Measurements from ENCODE around the gene ARHGAP25.

ARHGAP25 gene

DNA sequence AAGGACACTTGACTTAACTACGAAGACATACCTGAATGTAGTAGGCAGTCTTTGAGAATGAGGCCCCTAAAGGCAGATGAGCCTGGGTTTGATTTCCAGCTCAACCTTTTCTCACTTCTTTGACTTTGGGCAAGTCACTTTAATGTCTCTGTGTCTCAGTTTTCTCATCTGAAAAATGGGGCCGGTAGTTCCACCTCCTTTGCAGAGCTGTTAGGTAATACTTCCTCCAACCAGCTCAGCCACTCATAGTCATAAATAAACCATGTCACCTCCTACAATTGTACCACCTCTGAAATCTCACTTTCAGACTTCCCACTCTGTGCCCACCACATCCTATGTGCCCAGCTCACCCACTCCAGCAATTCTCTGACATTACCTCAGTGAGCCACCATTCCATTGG is 10.4 kb downstream of the ARHGAP25 start:
- DNase-seq = no peak

DNA sequence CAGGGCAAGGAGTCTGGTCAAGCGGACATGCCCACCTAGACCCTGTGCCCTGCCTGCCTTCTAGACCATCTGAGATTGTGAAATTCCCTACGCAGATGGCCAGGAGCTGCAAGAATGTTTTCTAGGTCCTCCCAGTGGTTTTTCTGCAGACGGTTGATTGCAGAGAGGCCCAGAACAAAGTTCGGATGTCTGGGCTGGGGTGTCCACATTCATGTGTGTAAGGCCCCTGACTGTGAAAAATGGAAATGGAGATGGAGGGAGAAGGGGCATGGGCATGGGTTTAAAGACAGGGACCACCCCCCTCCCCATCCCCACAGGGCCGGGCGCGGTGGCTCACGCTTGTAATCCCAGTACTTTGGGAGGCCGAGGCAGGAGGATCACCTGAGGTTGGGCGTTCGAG is 11.8 kb downstream of the ARHGAP25 start:
- DNase-seq = no peak

DNA sequence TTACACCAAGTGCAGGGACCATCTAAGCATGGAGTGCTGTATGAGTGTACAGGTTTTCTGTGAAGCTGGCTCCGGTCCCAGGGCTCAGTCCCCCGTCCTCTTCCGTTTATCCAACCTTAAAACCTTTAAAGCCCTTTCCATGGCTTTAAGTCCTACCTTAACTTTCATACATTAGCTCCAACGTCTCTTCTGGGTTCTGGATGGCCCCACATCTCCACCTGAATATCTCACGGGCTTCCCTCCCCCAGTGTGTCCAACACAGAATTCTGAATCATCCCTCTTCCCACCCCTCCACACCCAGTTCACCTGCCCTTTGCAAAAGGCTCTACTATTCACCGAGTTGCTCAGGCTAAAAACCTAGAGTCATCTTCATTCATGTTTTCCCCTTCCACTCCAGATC is 12.8 kb downstream of the ARHGAP25 start:
- DNase-seq = no peak

DNA sequence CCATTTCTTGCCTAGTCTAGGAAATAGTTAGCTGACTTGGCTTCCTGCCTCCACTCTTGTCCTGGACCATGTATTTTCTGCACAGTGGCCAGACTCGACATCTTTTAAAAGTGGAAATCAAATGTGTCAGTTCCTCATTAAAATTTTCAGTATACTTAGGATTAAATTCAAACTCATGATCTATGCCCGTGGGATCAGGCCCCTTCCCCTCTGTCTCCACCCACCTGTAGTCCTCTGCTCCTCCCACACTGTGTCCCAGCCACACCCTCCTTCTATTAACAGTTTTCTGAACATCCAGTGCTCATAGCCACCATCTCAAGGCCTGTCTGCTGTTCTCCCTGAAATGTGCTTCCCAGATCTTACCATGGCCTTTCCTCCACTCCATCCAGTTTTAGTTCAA is 13.3 kb downstream of the ARHGAP25 start:
- no peak for DNase-seq

DNA sequence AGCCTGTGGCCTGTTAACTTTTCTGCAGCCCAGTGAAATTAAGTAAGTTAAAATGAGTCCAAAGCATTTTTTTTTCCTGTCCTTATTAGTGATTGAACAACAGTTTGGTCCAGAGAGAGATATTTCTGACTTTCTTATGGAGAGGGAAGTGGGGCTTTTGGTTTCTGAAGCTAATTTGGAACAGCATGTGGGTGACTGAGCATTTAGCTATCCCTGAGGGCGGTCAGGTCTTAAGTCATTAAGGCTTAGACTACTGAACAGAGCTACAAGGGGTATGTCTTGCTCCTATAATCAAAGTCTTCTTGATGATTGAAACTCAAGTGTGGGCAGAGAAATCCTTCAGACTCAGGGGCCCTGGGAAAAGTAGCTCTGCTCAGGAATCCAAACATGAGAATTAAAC is 14.0 kb downstream of the ARHGAP25 start:
- DNase-seq = no peak

DNA sequence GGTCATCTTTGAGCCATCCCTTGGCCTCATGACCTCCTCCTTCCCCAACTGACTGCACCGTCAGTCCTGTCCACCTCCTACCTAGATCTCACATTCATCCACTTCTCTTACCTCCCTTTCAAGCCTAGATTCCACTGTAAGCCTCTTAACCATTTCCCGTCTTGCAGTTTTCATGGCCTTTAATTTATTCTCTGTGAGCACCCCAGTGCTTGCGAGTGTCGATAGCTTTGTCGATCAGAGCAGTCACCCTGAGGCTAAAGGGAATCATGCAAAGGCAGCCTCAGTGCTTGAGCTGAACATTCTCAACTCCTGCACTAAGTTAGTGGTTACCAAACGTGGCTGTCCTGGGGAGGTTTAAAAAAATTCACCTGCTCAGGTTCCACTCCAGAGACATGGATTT is 14.7 kb downstream of the ARHGAP25 start:
- DNase-seq = no peak

DNA sequence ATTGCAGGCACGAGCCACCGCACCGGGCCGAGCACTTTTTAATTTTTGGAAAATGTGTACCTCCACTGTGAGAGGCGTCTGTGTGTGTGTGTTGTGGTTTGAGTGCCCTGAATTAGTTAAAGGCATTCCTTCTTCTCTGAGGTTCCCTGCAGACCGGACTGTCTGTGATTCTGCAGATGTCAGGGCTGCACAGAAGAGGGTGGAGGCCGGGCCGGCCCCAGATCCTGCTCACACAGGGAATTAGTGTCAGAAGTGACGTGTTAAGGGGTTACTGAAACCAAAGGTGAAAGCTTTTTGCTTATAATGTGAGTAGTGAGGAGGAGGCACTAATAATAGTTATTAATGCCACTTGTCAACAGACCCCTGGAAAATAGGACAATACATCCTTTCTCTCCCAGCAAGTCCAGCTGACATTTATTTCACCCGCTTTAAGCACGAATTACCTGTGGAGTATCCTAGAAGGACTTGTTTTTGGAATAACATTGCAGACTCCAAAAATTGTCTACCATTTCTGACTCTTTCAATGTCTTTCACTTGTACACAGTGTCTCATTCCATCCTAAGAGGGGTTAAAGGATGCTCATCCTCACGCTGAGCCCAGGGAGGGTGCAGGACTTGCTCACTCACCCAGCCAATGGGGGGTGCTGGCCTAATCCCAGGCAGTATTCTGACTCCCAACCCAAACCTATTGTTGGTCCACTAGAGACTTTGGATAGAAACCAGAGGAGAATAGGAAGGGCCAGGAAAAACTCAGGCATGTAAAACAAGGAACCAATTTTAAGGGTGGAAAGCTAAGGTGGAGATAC is 16.2 kb downstream of the ARHGAP25 start:
- DNase-seq = no peak

DNA sequence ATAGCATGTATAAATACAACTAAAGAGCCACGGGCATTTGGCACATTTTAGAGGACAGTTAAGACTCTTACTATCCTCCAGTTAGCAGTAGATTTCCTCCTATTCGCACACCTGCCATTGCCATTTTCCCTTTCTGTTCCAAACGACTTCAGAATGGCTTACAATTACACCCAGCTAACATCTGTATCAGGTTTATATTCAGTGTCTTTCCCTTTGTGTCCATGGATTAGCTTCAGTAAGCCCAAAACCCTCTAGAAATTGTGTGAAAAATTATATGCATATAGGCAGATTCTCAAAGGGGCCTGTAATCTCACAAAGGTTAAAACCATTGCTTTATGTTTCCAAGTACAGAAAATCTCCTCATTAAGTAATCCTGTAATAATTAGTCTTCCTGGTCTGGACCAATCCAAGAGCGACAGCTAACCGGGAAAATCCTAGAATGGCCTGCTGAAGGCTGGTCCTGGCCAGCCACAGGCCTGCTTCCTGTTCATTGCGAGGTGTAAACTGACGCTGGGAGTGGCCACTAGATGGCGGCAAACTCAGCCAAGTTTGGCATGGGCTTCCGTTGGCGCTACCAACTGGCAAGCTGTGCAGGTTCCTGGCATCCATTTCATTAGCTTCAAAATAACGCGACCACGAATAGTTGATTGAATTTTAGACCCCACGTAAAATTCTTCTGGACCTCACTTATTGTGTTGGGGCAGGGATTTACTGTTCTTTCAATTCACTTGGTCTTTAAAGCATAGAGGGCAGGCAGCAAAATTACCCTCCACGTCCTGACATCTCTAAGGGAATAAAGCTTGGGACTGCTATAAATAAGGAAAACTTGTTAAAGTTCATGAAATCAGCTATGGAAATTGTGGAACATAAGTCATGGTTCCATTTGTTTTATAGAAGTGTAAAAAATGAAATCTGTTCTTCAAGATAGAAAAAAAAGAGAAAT is 17.1 kb downstream of the ARHGAP25 start:
- peak; percentile 91 for DNase-seq

DNA sequence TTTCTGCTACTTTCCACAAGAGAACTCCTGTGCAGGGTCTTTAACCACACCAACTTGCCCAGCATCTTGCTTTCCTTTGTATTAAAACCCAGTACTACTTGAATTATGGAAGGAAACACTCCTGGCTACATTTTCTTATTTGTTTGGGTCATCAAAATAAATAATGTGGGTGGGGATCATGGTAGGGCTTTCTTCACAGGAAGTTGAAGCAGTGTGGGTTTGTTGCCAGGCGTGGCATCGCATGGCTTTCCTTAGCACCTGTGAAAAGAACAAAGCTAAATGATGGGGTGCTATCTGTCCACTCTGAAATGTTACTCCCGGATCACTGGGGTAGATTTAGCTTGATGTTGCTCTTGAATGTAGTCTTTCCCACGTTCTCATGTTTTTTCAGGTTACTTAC is 18.7 kb downstream of the ARHGAP25 start:
- no peak for DNase-seq

DNA sequence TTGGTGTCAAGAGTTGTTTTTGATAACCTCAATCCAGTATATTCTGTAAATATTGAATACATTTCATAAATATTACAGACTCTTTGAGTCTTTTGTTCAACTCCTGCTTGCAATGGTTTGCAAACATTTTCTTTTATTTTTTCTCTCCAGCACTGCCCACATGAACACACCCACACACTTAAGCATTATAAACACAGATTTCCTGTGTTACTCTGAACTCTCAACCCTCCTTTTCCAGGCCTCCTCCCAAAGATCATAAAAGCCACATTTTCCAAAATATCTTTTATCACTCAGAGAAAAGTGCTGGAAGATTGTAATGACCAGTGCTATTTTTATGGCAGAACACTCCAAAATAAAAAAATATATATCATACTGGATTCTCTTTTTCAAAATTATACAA is 20.5 kb downstream of the ARHGAP25 start:
- no peak for DNase-seq

DNA sequence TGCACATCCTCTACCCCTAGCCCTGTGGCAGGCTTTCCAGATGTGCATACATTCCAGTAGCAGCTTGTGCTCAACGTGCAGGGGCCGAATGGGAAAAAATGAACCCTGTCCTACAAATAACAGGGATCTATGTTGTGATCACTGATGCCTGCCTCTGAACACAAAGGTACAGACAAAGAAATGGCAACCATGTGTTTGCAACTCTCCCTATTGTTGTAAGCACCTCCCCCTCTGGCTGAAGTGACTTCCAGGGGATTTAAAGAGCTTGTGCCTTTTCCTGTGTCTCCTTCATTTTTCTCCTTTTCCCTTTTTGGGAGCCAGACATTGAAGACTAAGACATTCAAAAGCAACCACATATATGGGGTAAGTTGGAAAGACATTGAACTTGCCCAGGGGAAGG is 21.6 kb downstream of the ARHGAP25 start:
- no peak for DNase-seq

DNA sequence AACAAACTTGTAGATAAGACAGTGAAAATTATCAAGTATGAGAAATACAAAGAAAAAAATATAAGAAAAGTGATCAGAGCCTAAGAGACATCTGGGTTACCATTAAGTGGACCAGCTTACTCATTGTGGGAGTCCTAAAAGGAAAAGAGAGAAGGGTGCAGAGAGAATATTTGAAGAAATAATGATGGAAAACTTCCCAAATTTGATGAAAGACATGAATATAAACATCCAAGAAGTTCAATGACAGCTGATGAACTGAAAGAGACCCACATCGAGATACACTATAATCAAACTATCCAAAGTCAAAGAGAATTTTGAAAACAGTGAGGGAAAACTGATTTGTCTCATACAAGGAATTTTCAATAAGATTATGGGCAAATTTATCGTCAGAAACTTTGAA is 22.5 kb downstream of the ARHGAP25 start:
- DNase-seq = no peak

DNA sequence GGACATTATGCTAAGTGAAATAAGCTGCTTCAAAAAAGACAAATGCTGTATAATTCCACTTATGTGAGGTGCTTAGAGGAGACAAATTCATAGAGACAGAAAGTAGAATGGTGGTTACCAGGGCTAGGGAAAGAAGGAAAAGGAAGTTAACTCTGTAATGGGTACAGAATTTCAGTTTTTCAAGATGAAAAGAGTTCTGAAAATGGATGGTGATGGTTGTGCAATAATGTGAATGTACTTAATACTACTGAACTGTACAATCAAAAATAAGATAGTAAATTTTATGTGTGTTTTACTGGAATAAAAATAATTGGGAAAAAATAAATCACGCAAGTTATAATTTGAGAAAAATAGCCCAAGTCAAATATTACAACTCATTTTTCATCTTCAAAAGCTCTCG is 27.5 kb downstream of the ARHGAP25 start:
- no peak for DNase-seq

DNA sequence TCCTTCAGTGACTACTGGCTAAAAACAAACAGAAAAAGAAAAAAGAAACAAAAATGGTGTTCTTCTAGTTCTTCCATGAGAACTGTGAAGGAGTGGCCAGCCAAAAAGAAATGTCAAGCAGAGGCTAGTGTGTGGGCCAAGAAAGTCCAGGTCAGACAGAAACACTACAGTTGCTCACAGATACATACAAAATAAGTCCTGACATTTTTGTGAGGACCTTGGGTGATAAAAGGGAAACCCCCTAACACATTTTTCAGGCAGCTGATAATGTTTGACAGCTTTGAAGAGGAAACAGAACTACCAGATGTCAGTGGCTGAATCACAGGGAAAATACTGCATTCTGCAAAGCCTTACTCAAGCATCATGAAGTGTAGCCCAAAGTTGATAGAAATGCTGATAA is 28.1 kb downstream of the ARHGAP25 start:
- DNase-seq = no peak

DNA sequence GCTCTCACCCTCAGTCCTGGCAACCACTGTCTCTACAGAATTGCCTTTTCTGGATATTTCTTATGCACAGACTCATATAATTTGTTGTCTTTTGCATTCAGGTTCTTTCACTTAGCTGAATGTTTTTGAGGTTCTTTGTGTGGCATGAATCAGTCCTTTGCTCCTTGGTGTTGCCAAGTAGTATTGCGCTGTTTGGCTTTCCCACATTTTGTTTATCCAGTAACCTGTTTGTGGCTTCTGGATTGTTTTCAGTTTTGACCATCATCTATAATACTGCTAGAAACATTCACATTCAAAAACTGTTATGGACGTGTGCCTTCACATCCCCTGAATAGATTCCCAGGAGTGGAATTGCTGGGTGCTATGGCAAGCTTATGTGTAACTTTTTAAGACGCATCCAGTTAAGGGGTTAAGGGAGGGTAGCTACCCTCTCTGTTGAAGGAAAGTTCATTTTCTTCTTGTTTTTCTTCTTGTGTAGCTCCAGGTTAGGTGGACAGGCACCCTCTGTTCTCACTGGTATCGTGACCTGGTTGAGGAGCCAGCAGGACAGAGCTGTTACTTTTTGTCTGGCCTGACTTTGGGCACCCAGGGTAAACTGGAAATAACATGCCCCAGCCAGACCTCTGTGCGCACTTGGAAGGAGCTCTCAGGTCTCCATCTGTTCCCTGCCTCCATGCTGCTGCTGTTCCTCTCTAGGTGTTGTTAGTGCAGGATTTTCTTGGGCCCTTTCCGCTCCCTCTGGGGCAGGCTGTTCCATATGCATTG is 29.6 kb downstream of the ARHGAP25 start:
- DNase-seq = no peak

DNA sequence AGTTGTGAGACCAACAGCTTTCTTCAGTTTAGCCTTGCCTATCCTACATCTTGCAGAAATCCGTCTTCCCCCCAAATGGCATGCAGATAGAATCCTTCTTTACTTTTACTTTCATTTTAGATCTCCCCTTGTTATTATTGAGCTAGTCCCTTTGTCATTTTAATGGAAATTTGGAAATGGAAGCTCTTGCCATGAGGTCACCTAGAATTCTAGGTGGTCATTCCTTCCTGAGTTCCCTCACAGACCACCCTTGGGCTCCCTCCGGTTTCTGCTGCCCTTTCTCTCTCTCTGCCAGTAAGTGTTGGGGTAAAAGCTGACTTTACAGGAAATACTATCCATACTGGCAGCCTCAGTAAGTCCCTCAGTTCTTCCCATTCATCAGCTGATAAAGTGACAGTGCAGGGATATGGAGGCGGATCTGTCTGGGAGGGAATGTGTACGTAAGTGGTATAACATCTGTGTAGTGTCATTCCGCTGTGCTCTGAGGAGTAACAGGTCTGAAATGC is 30.2 kb downstream of the ARHGAP25 start:
- no peak for DNase-seq

DNA sequence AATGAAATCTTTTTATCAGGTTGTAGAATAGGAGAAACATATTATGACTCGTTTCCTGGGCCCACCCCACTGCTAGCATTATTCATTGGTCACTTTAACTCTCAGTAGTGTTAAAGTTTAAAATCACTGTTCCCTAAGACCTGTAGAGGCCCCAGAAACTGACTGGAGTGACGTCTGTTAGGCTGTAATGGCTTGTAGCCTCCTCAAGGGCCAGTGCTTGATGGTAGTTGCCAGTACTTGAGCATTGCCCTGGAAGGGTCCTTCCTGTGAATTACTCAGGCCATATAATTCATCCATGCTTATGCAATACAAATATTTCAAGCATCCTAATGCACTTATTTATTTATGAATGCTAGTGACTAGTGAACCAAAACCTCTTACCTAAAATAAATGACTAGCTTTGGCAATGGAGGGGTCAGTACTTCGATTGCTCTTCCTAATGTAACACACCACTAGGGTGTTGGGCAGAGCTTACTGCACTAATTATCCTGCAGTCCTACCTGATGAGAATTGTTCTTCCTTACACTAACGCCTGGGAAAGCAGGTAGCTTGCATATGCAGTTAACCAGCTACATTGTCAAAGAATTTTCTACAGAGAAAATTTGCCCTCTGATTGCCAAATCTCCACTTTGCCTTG is 31.2 kb downstream of the ARHGAP25 start:
- no peak for DNase-seq

DNA sequence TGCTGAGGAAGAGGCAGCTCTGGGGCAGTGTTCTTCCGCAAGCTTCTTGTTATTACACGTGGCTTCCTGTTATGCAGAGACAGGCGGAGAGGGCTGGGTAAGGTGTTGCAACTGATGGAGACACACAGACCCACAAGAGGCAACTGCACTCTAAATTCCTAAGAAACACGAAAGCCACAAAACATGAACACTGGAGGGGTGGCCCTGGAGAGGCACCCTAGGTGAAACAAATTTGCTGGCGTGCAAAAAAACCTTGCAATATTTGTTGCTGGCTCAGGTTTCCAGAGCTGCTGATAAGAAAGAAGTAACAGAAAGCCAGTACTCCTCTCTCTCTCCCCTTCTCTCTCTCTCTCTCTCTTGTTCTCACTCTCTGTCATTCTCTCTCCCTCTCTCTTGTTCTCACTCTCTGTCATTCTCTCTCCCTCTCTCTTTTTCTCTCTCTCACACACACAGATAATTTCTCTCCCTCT is 31.8 kb downstream of the ARHGAP25 start:
- DNase-seq = peak; percentile 63

DNA sequence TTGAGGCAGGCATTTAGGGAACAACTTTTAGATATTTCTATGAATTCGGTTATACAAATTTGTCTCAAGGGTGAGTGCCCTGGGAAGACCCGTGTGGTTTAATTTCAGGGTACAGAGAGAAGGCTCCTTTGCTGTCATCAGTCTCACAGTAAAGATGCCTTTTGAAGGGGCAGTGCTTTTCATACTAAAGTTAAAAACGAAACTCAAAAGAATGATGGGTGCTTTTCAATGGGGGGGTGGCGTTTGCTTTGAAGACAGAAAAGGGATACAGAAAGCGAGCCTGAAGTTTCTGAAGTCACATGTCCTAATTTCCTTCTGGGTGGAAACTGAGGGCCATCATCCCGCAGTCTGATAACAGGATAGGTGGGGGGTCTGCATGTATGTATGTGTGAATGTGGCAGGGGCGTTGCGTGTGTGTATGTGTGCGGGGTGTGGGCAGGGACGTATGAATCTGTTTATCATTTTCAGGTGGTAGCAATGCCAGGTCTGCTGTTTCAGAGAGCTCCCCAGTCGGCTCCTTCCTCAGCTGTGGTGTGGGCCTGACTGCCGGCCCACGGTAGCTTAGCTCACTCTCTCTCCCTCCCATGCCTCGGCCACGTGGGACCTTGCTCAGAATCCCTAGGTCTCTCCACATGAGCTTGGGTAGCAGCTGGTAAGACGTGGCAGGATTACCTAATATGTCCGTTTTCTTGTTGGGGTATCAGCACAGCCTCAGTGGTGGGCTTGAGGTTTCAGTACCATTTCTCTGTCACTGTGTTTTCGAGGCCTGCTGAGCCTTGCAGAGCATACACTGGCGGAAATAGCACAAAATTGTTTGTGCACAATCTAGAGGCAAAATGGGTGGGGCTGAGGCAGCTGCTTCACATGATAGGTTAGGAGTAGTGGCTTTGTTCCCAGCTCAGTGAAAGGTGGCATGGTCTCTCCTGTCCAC is 32.7 kb downstream of the ARHGAP25 start:
- peak; percentile 48 for DNase-seq

DNA sequence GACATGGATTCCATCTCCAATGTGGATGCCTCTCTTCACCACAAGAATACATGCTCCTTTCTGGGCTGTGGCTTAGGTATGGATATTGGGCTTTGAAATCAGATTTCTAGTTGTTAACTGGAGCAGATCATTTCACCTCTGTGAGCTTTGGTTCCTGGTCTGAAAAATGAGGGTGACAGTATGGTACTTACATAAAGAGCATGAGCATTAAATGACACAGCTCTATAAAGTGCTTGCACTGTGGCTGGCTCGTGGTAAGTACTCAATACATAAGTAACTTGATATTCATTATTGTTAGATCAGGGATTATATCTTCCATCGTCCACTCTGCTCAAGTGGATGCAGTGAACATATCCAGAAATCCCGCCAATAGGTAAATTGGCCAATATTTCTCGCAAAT is 33.4 kb downstream of the ARHGAP25 start:
- DNase-seq = no peak

DNA sequence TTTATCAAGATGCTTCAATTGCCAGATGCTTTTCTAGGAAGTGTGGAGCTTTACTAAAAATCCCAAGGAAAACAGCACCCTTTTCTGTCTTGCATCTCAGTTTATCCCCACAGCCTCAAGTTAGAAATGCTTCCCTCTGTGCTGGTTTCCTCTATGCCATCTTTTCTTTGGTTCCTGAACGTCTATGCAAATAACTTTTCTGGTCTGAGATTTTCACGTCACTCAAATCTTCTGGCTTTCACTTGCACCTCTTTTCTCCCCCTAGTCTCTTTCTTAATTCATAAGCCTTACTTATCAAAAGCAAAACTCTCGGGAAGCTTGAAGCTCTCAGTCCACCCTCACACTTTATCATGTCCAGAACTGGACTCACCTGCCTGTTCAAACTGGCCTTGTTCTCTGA is 33.9 kb downstream of the ARHGAP25 start:
- no peak for DNase-seq
